Thyroid gland (tissue), 4 donors: ENCODE measurements around the gene ZBTB5. TPM values are rescaled to one million over a fixed set of nuclear protein-coding genes. Genes with fewer than 3 reads are reported as not detected.

Experiments
- DNase-seq, 2 donors: peaks; one replicate each; pipeline ENCODE4 v3.0.0-alpha.2; 2019
- H3K27ac ChIP-seq, 3 donors: fragments of 200-600 bp; sonication (generic); 1 replicate in 2 of 3; 2 replicates in 1 of 3; pipeline ENCODE4 v1.5.1; 2016 to 2019; ENCODE audit warnings: mild to moderate bottlenecking in 1 of 3, moderate library complexity in 1 of 3
- H3K27me3 ChIP-seq: fragments of 200-600 bp; sonication (generic); one replicate; pipeline ENCODE4 v1.5.1; 2019
- H3K36me3 ChIP-seq, 2 donors: fragments of 200-600 bp; sonication (generic); one replicate each; pipeline ENCODE4 v1.5.1; 2016 to 2019
- H3K4me1 ChIP-seq, 2 donors: fragments of 200-600 bp; sonication (generic); one replicate each; pipeline ENCODE4 v1.5.1; 2017 to 2019
- H3K4me3 ChIP-seq, 3 donors: fragments of 200-600 bp; sonication (generic); replicated peaks in 1 of 3; 1 replicate in 2 of 3; 2 replicates in 1 of 3; pipeline ENCODE4 v1.5.1; 2016; ENCODE audit warnings: mild to moderate bottlenecking in 1 of 3
- H3K9me3 ChIP-seq: fragments of 200-600 bp; sonication (generic); one replicate; pipeline ENCODE4 v1.5.1; 2017
- POLR2A ChIP-seq, 2 donors: fragments of 450-650 bp; IDR thresholded peaks; one replicate each; pipeline ENCODE4 v1.6.1; 2017; ENCODE audit warnings: antibody characterized with exemption in 2 of 2, mild to moderate bottlenecking in 2 of 2, moderate library complexity in 1 of 2
- WGBS, 2 donors: methylation state at CpG; one replicate each; pipeline ENCODE4 v1.1.5; 2017; 5-methylcytosine and 5-hydroxymethylcytosine counted together
- intact Hi-C: fragments of 100-400 bp; cut with DNase I; formaldehyde crosslinking; loops from one replicate; pipeline ENCODE4 v1.15.1; 2023
- total RNA-seq, 4 donors: library from RNA; depleted of rRNA; stranded (reverse); fragments of >200 nt; gene quantifications; one replicate each; pipeline ENCODE4 v1.2.3, GENCODE V29; 2016
- TF ChIP-seq, protein P1 (sequence below), 6 experiments: fragments of 200-600 bp in 3 of 6; fragments of 450-650 bp in 3 of 6; sonication (generic) in 3 of 6; IDR thresholded peaks; one replicate each; pipeline ENCODE4 v1.5.1; 2016 to 2019; ENCODE audit warnings: antibody characterized with exemption in 6 of 6, mild to moderate bottlenecking in 2 of 6, inconsistent platforms in 1 of 6, moderate library complexity in 1 of 6

ZBTB5 gene
- total RNA-seq, 4 donors from 2014 or later, result 19.2 to 26.8 (median 22.3) TPM

DNA sequence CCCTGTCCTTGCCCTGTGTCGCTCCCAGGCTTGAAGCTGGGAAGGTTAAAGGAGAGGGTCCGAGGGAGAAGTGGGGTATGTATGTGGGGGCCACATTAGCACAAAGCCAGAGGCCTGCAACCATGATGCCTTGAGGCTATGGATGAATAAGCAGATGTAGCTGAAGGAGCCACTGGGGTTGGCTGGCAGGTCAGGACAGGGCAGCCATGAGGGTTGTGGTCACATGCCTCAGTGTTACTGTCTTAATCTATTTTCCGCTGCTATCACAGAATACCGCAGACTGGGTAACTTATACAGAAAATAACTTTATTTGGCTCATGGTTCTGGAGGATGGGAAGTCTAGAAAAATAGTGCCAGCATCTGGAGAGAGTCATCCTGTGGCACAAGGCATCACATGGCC is 51.9 kb downstream of the ZBTB5 start:
- WGBS, 2 donors, result 89 to 93% methylated on average over 4 of the region's 4 CpGs
- TF ChIP-seq, protein P1, sequence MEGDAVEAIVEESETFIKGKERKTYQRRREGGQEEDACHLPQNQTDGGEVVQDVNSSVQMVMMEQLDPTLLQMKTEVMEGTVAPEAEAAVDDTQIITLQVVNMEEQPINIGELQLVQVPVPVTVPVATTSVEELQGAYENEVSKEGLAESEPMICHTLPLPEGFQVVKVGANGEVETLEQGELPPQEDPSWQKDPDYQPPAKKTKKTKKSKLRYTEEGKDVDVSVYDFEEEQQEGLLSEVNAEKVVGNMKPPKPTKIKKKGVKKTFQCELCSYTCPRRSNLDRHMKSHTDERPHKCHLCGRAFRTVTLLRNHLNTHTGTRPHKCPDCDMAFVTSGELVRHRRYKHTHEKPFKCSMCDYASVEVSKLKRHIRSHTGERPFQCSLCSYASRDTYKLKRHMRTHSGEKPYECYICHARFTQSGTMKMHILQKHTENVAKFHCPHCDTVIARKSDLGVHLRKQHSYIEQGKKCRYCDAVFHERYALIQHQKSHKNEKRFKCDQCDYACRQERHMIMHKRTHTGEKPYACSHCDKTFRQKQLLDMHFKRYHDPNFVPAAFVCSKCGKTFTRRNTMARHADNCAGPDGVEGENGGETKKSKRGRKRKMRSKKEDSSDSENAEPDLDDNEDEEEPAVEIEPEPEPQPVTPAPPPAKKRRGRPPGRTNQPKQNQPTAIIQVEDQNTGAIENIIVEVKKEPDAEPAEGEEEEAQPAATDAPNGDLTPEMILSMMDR (IDR thresholded peaks at IDR 0.05), result no peak
- TF ChIP-seq POLR2A (IDR thresholded peaks at IDR 0.05), result no peak
- peaks cover 0 to 4% of the 10 kb centered on the region in 2 donors for H3K4me1 ChIP-seq
- no peaks in the 10 kb centered on the region for H3K9me3 ChIP-seq
- H3K27ac ChIP-seq, result no peak overlapping the region
- H3K4me3 ChIP-seq, result no peak overlapping the region
- intact Hi-C loops, result no loop called here
- H3K27me3 ChIP-seq, result no peaks in the 10 kb centered on the region
- DNase-seq, result no peak
- no peaks in the 10 kb centered on the region for H3K36me3 ChIP-seq

DNA sequence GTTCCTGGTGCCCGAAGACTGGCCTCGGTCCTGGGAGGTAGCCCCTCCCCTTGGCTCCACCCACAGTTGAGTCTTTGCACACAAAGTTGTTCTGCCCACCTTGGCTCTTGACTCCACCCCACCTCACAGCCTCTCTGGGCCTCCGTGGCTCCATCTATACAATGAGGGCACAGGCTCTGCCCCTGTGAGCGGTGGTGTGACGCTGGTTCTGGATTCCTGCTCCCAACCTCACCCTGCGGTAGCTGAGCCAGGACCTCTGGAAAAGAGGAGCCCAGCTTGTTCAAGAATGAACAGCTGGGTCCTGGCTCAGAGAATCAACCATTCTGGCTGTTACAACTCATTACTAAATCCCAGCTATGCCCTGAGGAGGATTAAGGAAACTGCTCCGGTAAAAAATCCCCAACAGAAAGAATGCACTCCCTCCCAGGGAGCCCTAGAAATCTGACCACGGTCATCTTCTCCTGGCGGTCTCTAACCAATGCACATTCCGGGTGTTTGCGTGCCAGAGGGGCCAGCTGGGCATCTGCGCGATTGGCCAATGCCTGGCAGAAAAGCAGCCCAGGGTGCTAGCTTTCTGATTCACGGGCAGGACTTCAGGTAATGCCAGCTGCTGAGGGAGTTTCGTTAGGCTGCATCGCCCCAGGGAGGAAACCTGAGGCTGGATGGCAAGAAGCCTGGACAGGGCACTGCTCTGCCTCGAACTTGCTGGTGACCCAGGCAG is 52.7 kb downstream of the ZBTB5 start:
- TF ChIP-seq, protein P1 (IDR thresholded peaks at IDR 0.05), result no peak
- no peak for TF ChIP-seq POLR2A (IDR thresholded peaks at IDR 0.05)
- Histone ChIP-seq H3K27me3 (no peaks in the 10 kb centered on the region), H3K4me1 (peaks cover 0 to 4% of the 10 kb centered on the region in 2 donors), H3K4me3 (no peak overlapping the region), H3K36me3 (no peaks in the 10 kb centered on the region), H3K27ac (no peak overlapping the region), H3K9me3 (no peaks in the 10 kb centered on the region)
- 82% methylated on average over 9 to 17 of the region's 17 CpGs for WGBS, 2 donors
- intact Hi-C loops, result no loop called here
- DNase-seq, result no peak

DNA sequence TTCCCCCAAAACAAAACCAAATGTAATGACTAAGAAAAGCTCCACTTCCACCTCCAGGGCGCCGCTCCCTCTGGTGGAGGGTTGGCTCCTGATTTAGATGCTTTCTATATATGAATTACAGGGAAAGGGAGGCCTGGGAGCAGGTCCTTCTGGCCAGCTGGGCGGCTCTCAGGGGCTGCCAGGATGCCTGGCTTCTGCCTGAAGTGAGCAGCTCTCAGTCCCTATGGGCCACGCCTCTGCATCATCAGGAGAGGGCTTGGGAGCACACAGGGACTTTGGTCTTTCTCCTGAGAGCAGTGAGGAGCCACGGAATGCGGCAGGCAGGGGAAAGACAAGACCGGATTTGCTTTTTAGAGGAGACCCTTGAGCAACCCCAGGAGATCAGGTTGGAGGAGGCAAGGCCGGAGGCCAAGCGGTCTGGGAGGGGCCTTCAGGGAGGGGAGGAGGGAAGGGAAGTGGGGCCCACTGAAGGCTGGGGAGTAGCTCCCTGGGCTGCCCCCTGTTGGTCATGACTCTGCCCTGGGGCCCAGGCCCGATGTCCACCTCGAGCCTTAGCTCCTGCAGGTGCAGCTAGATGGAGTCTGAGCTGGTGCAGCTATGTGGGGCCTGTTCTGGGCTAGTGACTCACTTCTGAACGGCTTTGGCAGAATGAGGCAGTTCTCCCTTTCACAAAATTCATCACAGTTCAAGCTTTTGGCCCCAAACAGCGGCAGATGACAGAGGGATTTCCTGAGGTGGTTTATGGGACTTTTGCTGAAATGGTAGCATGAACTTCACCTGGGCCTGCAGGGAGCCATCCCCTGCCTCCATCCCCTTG is 54.1 kb downstream of the ZBTB5 start:
- intact Hi-C loops, result no loop called here
- TF ChIP-seq POLR2A (IDR thresholded peaks at IDR 0.05), result no peak
- TF ChIP-seq, protein P1 (IDR thresholded peaks at IDR 0.05), result no peak
- WGBS, 2 donors, result 72 to 80% methylated on average over 9 to 12 of the region's 13 CpGs

DNA sequence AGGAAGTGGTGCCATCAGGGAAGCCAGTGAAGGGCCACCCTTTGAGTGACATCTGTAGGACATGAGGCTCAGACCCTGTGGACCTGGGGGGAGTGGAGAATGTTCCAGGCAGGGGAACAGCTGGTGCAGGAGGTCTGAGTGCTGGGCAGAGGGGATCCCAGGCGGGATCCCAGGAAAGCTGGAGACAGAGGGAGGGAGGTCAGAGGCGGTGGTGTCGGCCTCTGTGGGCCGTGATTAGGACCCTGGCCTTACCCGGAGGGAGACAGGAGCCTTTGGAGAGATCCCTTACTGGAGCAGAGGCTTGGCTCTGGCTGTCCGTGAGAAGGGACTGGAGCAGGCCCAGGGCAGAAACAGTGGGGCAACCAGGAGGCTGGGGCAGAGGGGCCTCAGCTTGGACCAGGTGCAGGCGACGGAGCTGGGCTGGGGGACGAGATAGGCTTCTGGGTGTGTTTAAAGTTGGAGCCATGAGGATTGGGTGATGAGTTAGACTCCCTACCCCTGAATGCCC is 54.8 kb downstream of the ZBTB5 start:
- Histone ChIP-seq H3K9me3 (no peaks in the 10 kb centered on the region), H3K27ac (no peak overlapping the region), H3K27me3 (no peaks in the 10 kb centered on the region), H3K4me1 (peaks cover 0 to 4% of the 10 kb centered on the region in 2 donors), H3K4me3 (no peak overlapping the region), H3K36me3 (no peaks in the 10 kb centered on the region)
- intact Hi-C loops, result no loop called here
- no peak for TF ChIP-seq POLR2A (IDR thresholded peaks at IDR 0.05)
- TF ChIP-seq, protein P1 (IDR thresholded peaks at IDR 0.05), result no peak
- 91 to 97% methylated on average over 8 of the region's 9 CpGs for WGBS, 2 donors
- DNase-seq, result no peak

More for the DNA sequence above, 54.1 kb downstream of the ZBTB5 start:
- Histone ChIP-seq H3K4me1 (peaks cover 0 to 4% of the 10 kb centered on the region in 2 donors), H3K4me3 (no peak overlapping the region), H3K9me3 (no peaks in the 10 kb centered on the region), H3K27ac (no peak overlapping the region), H3K27me3 (no peaks in the 10 kb centered on the region), H3K36me3 (no peaks in the 10 kb centered on the region)
- no peak for DNase-seq
